GM19395 (cell line): Measurements from ENCODE around the gene AIFM1.
"Not testable (repeated sequence)": the region's sequence is repeated elsewhere in the genome, so short reads cannot be mapped to it uniquely, and the experiment has no call there.

Experiments used
- ATAC-seq: cut with Tn5 transposase; IDR thresholded peaks from one replicate; pipeline ENCODE4 v1.9.1; 2021; ENCODE audit warnings: mild to moderate bottlenecking, moderate library complexity; ENCODE audit not compliant: unreplicated experiment

AIFM1 gene

DNA sequence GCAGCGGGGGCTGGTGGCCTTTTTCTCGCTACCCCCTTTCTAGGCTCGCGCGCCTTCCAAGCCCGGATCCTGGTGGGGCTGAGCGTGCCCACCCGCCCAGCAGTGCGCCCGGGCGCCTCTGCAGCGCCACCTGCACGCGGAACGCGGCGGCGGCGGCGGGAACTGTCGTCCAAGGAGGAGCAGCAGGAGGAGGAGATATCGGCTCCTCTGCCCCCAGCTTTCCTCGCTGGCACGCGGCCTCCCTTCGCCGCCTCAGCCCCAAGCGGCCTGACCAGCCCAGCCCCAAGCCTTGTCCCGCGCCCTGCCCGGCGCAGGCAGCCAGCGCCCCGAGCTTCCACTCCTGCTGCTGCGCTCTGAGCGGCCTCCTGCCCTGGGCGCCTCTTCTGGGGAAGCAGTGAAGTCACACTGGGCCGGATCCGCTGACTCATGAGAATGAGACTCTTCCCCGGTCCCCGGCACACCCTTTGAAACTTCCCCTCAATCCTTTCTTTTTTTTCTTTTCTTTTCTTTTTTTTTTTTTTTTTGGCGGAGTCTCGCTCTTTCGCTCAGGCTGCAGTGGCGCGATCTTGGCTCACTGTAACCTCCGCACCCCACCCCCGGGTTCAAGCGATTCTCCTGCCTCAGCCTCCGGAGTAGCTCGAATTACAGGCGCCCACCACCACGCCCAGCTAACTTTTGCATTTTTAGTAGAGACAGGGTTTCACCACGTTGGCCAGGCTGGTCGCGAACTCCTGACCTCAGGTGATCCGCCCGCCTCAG, 44.7 kb downstream of the AIFM1 start:
- peak; percentile 66 for ATAC-seq

DNA sequence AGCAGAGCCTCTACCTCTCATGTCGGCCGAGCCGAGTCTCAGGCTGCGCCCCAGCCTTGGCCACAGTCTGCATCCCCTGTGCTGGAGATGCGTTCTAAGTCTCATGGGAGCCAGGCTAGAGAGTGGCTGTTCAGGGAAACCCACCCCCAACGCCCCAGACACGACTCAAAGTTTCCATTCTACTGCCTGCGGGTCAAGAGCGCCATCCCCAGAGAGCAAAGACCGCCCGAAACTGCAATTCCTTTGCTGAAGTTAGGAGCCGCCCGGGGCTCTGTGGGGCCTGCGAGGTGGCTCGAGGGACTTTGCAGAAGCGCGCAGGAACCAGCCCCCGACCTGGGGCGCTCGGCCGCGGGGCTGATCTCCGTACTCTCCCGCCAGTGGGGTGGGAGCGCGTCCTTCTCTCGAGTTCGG, 45.3 kb downstream of the AIFM1 start:
- peak; percentile 50 for ATAC-seq

DNA sequence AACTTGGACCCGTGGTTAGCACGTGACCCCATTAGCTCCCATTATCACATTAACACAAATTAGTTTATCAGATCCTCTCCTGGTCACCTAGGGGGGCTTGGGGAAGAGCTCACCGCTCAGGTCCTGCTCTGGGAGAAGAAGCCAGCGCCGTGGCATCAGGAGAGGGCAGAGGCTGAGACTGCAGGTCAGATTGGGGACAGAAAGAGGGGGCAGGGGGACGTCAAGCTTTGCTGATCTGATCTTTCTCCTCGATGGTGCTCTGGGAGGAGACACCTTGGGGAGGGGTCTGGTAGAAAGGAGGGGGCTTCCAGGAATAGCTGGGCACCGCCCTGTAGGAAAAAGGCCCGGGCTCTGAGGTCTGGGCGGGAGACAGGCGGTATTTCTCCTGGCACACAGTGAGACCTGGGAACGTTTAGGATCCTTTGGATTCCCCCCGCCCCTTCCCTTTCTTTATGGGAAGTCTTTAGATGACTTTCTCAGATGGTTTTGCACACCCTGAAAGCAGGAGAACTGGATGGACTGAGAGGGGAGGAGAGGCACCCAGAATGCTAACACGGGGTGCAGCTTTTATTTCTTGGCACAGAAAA, 46.2 kb downstream of the AIFM1 start:
- no peak for ATAC-seq

DNA sequence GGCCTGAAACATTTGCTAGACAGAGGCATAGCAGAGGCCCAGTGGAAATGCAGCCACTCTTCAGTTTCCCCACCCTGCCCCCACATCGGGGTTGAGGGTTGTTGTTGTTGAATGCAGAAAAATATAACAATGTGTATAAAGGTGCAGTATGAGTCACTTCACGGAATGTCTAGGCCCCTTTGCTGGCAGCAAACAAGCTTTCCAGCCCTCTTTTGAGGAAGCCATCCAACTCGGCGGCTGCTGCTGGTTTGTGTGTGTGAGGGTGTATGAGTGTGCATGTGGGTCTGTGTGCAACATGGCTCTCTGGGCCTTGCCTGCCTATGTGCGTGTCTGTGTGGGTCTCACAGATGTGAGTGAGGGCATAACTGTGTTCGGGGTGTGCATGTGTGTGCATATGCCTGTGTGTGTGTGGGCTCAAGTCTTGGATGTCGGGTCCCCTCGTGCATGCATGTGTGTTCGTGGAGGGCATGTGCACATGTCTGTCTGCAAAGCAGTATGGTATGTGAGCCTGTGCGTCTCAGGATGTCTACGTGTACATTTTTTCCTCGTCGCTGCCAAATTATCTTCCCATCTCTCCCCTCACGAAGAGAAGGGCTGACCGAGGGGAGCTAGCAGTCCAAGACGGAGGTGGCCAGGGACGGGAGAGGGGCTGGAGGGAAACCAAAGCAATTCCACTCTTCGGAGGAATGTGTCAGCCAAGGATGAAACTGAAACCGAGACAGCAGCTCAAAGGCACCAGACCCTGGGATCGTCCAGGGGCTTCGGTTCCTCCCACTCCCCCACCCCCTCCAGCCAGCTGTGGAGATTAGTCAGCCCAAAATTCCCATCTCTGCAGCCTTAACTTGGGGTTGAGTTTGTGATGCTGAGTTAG, 47.0 kb downstream of the AIFM1 start:
- no peak for ATAC-seq

DNA sequence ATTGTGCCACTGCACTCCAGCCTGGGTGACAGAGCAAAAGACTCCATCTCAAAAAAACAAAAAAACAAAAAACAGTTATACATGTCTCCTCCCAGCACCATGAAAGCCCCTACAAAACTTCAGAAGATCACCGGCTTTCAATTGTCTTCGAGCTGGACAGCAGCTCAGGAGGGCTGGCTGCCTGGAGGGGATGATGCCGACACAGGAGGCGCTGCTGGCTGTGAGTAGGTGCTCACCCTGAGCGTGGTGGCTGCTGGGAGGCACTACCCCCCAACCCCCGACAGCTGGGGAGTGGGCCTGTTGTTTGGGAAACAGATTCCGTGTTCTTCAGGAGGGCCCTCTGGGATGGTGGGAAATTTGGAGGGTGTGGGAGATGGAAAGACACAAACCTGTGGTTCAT, 48.5 kb downstream of the AIFM1 start:
- ATAC-seq = no peak

DNA sequence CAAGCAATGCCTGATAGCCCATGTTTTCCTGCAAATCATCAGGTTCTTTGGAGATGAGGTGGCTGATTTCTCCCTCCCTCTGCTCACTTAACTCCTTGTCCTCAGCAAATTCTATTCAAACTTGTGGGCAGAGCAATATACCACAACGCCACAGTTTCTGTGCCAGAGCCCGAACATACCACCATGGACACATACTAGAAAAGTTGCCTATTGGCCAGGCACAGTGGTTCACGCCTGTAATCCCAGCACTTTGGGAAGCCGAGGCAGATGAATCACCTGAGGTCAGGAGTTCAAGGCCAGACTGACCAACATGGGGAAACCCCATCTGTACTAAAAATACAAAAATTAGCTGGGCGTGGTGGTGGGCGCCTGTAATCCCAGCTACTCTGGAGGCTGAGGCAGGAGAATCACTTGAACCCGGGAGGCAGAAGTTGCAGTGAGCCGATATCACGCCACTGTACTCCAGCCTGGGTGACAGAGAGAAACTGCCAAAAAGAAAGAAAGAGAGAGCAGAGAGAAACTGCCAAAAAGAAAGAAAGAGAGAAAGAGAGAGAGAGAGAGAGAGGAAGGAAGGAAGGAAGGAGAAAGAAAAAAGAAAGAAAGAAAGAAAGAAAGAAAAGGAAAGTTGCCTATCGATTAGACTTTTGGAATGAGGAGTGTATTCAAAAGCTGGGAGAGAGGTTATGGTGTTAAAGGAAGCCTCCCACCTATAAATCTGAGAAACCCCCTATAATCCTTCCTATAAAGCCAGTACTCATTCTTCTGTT, 50.3 kb downstream of the AIFM1 start:
- ATAC-seq = not testable (repeated sequence)

DNA sequence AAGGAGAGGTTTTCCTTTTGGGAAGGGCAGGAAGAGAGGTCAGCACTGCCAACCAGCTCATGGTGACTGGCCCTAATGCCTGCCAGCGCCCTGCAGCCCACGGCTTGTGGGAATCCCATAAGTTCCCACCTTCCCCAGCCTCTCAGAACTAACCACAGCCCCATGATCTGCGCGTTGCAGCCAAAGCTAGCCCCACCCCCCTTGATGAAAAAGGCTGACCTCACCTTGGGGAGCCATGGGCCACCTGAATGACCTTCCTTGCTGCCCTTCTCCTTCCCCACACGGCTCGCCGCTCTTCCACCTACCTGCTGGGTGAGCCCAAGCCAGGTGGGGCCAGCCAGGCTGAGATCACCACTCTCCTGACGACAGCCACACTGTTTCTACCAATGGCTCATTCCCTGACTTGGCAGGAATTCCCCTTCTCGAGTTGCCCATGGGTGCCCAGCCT, 51.5 kb downstream of the AIFM1 start:
- no peak for ATAC-seq

DNA sequence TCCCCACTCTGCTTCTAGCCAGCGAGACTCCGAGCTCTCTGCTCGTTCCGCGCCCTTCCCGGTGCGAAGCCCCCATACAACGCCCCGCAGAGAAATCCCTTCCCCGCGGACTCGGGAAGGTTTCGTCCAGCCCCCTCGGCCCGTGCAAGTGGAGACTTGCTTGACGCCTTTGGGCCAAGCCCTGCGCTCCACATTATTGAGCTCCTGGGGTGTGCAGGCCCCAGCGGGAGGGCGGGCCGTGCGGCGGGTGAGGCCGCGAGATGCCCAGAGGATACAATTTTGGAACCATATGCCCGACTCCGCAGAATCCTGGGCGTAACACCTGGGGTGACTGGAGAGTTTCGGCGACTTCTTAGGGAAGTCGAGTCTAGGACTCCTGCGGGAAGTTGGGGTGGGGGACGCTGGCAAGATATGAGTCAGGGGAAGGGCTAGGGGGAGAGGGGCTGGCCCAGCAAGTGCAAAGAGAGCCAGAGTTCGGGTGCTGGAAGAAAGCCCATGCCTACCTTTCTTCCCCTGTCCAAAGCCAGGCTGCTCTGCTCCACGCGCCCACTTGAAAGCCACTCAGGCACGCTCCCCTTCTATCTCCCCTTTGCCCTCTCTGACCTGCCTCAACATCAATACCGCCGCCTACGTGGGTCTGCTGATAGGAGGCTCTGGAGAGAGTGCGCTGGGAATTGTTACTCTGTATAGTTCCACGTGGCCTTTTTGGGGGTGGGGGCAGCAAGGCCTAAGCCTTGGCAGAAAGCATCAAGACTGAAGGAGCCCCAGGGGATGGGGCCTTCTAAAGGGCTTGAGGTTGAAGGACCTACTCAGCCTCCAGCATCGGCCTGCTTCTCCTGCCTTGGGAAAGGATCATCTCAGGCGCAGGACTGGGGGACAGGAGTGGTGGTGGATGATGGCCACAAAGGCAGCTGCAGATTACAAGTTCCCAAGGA, 54.2 kb downstream of the AIFM1 start:
- no peak for ATAC-seq

DNA sequence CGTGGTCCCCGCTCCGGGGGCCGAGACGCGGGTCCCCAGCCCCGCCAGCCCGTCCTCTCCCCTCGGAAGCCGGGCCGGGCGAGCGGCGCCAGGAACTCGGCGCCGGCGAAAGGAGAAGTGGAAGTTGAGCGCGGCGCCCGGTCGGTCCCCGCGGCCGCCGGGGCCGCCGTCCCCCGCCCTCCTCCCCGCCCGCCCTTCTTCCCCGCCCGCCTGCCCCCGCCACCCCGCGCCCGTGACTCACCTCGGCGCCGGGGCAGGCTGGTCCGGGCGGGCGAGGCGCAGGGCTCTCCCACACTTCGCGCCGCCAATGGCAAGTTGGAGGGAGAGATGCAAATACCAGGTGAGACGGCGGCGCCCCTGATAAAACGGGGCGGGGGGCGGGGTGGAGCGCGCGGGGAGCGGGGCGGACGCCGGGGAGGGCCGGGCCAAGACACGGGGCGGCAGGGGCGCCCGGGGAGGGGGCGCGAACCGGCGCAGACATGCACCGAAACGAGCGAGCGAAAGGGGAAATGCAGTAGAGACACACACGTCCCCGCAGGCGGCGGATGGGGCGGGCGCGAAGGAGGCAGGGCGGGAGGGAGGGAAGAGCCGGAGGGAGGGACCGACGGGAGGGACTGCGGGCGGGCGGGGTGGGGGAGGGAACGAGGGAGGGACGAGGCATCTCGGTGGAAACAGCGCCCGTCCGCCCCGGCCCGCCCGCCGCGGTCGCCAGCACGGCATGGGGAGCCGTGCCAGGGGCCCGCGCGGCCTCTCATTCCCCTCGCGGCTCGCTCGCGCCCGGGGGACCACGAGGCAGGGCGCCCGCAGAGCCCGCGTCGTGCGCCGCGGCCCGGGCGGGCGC, 55.0 kb downstream of the AIFM1 start, which contains the start of gene ELF4:
Gene ELF4, minus strand, starts transcription at position 119 of the 841 bp plus-strand sequence. CDS start 29,167 bp downstream, outside the sequence.
- ATAC-seq = peak; percentile 41

DNA sequence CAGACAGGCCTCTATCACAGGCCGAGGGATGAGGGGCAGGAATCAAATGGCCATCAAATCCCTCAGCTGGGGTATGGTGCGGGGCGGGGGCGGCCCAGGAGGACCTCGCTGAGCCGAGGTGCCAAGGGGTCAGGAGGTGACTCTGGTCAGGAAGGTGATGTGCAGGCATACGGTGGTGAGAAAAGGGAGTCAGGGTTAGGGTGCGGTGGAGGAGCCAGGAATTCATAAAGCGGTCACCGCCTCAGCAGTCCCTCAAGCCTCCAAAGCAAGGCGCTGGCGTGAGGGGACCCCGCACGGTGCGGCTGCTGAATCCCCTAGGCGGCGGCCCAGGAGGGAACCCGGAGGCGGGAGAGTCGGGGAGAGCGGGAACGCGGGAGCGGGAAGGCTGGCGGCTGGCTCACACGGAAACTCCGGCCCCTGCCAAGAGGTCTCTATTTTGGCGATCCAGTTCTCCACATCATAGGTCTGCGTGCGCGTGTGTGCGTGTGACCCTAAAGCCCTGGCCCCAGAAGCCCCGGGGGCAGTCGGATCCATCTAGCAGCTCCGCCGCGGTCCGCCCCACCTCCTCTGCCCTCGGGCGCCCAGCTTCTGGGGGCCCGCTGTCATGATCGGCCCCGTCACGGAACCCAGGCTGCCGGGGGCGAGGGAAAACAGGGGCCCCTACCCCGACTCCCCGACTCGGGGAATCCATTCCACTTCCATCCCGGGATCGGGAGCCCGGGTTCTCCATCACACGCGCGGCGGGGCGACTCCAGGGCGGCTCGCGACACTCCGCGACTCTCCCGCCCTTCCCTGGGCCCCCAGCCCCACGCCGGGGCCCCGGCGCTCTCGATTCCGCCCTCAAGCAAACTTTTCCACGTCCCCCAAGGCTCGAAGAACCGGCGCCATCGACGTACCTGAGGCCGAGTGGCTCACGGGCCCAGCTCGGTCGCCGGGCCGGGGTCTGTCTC, 55.9 kb downstream of the AIFM1 start:
- peak; percentile 3 for ATAC-seq

DNA sequence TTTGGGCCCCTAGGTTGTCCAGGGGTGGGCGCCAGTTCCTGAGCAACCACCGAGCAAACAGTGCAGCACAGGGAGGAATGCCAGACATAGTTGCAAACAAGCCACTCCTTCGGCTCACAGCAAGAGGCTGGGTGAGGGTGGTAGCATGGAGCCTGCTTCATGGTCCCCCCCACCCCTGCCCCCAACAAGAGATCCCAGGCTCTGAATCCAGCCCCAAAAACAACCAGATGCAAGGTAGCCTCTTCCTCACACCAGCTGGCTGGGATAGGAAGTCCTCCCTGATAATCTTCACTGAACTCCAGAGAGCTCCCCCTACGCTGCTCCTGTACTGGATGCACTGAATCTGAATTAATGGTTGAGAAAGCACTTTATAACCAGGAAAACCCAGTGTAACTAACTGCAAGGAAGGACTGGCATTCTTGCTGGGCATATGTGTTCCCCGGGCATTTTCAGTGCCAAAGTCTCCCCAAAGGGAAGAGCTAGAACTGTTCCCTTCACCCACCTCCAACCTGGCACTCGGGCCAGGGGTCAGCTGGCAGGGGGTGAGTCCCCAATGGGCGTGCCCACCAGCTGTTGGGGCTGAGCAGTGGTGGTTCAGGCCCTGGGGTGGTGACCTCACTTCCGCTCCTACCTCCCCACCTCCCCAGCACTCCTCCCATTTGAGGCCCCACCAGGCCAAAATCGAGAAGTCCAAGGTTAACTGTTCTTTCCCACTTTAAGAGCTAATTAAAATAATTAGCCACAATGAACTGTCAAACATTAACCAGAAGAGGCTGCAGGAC, 56.8 kb downstream of the AIFM1 start:
- peak; percentile 77 for ATAC-seq

DNA sequence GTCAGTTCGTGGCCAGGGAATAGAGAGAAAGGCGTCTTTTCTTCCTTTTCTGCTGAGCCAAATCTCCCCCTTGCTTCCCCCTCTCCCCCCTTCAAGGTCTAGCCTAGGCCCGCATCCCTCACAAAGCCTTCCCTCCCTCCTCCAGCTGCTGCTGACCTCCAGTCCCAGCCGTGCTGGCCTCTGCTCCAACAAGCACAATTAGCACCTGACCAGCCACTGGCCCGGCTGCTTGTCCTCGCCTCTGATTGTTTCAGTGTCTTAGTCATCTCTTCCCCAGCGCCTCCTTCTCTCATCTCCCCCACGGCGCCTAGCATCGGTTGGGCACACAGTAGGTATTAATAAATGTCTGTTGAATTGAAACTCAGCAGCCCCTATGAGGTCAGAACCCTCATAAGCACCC, 59.6 kb downstream of the AIFM1 start:
- no peak for ATAC-seq

DNA sequence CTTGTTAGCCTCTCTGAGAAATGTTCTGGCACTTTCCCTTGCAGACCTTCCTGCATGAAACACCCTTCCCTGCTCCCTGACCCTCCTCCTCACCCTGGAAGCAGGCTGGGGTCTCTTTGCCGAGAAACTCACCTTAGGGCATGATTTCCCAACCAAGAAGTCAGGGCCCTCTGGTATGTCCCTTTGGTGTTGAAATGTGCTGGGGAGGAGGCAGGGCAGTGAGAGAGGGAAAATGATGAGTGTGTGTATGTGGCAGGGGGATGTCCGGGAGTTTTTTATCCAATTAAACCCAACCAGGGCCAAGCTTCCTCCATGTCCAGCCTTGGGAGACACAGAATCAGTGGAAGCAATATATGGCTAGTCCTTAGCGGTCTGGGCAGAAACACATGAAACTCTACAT, 60.4 kb downstream of the AIFM1 start:
- ATAC-seq = no peak

DNA sequence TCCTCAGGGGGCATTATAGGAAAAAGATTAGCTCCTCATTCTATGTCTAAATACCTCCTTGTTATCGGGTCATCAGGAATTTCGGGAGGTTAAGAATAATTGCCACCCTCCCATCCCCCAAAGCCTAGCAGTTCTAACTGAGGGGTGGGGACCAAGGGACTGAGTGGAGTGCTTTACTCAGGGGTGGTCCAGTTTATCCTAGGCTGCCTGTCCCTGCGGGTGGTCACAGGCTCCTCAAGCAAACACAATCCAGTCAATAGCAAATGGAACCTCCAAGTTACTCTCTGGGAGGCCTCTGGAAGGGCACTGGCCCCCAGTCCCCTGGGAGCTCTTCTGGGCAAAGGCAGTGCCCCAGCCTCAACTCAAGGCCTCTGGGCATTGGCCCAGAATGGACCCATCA, 62.0 kb downstream of the AIFM1 start:
- ATAC-seq = no peak

DNA sequence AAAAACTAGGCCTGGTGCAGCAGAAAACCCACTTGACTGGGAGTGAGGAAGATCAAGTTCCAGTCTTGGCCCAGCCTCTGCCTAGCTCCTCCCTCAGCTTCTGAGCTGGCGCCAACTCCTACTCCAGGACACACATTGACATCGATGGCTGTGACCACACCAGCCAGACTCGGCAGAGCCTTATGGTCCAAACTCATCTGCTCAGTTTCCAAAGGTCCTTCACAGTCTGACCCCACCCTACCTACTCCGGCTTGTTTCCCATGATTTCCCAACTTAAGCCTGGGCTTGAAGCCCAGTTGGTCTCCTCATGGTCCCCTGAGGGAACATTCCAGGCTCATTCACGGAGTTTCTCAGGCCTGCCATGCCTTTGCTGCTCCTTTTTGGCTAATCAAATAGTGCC, 65.5 kb downstream of the AIFM1 start:
- ATAC-seq = no peak

DNA sequence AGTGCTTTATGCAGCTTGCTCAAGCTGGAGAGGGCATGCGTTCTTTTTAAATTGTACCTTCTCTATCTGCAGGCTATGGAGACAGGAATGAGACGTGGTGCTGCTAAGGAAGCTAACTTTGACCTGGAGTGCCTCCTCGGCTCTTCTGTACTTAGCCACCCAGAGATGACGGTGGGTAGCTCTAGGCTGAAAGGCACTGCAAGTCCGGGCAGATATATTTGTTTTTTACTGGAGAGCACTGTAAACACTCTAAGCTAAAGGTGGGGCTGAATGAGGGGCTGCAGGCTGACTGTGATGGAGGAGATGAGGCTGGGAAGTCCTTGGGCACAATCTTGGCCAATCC, 67.5 kb downstream of the AIFM1 start:
- no peak for ATAC-seq
